DND-41 (cell line): ENCODE measurements around the gene ENHO.

Experiments used
- CTCF ChIP-seq: IDR thresholded peaks from 2 replicates; pipeline ENCODE4 v1.5.1; 2012; ENCODE audit warnings: borderline replicate concordance, low read length, moderate library complexity, mild to moderate bottlenecking; ENCODE audit not compliant: poor library complexity, severe bottlenecking; ENCODE audit errors: extremely low read depth
- EZH2 ChIP-seq: IDR thresholded peaks from 3 replicates; pipeline ENCODE4 v1.6.1; 2012; ENCODE audit warnings: borderline replicate concordance, low read depth, mild to moderate bottlenecking, moderate library complexity, low read length, inconsistent platforms; ENCODE audit not compliant: severe bottlenecking

- no peak for TF ChIP-seq CTCF
- TF ChIP-seq EZH2, result no peak
Measured at GRCh38 chr9:34507556-34507955, 15.2 kb downstream of the ENHO start.
